HG02759 (cell line): ENCODE results near the gene PRR14L.
"Not testable (repeated sequence)": the region's sequence is repeated elsewhere in the genome, so short reads cannot be mapped to it uniquely, and the experiment has no call there.

Experiments
- ATAC-seq: cut with Tn5 transposase; IDR thresholded peaks from one replicate; pipeline ENCODE4 v1.9.1; 2021; ENCODE audit warnings: mild to moderate bottlenecking, moderate library complexity; ENCODE audit not compliant: unreplicated experiment

PRR14L gene

DNA sequence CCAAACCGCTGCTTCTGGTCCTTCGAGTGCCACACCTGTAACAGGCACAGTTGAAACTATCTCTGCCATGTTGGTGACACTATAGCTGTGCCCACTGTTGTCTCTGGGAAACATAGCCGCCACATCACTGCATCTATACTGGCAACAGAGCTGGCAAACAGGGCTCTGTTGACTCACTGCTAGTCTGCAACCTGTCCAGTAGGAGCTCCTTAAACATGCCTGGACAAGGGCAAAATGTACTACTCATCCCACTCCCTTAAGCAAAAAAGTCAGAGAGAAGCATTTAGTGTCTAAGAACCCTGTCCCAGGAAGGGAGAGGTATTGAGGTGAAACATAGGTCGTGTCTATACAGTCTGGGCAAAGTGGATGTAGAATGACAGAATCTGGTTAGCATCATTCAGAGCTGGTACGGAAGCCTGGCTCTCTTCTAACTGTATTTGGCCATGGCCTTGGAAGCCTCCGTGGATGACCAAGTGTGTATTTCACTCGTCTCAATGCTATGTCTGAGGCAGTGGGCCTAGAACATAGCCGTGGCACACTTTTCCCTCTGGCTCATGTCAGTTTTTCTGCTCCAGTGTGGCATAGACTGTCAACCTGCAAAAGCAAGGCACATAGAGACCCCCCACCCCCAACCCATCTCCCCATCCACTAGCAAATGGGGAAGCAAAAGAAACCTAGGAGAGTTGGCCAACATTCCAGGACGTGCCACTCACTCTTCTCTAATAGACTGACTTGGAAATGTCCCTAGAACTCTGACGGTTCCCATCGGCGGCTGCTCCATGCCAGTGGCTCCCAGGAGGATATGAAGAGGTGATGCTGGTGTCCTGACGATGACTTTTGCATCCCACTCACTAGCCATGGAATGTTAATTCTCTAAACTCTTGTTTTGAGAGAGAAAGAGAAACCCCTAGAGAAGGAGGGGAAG, 66.5 kb downstream of the PRR14L start:
- no peak for ATAC-seq

DNA sequence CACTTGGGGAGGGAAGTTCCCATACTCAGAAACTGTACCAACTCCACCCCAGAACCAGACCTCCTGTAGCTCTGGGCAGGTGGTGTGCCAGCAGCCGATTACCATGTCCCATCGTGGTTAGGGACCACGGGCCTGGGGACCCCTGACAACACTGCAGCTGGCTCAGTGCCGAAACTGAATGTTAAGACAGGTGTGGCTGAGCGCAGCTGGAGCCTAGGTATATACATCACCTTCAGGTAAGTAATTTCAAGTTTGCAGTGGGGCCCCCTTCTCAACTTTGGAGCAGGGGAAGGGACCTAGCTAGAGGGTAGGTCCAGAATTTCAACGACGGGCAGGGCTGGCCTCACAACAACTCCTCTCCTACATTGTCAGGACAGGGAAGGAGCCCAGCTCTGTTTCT, 67.2 kb downstream of the PRR14L start:
- ATAC-seq: no peak

DNA sequence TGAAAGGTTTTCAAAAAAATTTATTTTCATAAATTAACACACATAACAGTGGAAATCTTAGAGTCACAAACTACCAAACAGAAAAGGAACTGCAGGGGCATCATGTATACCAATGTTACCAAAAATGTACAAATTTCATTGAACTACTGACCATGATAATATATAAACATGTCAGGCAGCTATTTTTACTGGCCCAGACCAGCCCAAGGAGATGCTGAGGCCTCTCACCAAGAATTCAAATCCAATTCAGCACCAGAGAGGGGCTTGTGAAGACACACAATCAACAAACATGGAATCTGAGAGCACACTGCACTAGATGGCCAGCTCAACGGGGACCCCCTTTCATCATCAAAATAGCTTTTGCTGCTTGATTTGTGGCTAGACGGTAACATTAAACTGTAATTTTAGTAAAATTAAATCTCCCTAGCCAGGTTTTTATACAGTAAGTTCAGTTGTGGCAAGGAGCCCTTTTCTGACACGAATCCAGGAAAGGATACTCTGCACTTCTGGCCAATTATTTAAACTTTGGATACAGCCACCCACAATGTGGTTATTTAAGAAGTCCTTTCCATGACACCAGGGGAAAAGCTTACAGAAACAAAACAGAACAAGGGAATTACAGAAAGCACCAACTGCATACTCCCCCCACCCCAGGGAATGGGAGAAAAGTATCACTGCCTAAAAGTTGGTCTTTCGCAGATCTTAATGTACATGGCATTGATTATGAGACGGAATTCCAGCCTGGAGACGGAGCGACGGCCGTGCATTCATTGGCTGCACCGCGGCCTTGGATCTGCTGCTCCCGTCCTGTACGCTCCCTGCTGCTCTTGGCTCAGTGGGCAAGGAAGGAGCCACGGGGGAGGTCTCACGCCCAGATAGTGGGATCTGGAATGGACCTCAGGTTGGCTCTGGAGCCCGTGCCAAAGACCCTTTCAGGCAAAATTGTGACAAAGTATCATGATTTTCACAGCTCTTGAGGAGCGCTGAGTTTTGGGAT, 68.3 kb downstream of the PRR14L start:
- no peak for ATAC-seq

DNA sequence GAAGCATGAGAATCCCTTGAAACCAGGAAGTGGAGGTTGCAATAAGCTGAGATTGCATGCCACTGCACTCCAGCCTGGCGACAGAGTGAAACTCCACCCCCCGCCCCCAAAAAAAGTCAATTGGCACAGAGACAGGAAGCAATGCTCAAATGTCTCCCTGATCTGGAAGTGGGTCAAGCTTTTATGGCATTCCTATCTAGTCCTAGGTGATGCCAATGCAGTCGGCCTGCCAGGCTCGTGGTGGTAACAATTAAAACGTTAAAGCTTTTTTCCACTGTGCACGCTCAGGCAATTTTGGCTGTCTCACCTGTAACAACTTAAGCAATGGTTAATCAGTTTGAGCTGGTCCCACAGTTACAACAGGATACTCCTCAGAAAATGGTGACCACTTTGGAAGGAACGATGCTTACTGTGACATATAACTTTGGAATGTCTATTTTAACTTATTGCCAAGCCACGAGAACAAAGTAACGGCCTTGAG, 69.0 kb downstream of the PRR14L start:
- no peak for ATAC-seq

DNA sequence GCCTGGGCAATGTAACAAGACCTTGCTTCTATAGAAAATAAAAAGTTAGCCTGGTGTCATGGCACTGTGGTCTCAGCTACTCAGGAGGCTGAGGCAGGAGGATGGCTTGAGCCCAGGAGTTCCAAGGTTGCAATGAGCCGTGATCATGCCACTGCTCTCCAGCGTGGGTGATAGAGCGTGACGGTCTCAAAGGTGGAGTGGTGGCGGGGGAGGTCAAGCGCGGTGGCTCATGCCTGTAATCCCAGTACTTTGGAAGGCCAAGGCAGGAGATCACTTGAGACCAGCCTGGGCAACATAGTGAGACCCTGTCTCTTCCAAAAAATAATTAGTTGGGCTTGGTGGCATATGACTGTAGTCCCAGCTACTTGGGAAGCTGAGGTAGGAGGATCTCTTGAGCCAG, 71.2 kb downstream of the PRR14L start:
- ATAC-seq: no peak

DNA sequence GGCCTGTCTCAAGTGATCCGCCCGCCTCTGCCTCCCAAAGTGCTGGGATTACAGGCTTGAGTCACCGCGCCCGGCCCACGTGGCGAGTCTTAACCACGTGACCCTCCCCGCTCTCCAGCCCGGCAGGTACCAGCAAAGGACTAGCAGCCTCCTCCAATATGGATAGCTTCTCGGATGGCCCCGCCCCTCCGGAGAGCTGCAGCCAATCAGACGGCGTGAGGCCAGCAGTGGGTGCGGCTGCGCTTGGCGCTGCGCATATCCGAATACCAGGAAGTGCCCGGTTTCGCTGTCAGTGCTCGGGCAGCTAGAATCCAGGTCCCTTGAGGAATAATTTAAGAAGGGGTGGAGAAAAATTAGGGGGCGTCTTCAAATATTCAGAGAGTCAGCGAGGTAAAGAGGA, 73.2 kb downstream of the PRR14L start:
- peak; percentile 98 for ATAC-seq

DNA sequence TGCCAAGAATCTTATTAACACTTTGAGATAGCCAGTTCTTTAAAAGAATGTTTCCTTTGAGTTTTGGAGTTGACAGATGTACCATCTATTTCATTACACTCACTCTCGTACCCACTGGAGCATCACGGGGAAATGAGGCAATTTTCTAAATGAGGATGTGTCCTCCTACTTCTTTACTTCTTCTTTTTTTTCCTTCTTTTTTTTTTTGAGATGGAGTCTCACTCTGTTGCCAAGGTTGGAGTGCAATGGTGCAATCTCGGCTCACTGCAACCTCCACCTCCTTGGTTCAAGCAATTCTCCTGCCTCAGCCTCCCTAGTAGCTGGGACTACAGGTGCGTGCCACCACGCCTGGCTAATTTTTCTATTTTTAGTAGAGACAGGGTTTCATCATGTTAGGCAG, 75.7 kb downstream of the PRR14L start:
- ATAC-seq: not testable (repeated sequence)

DNA sequence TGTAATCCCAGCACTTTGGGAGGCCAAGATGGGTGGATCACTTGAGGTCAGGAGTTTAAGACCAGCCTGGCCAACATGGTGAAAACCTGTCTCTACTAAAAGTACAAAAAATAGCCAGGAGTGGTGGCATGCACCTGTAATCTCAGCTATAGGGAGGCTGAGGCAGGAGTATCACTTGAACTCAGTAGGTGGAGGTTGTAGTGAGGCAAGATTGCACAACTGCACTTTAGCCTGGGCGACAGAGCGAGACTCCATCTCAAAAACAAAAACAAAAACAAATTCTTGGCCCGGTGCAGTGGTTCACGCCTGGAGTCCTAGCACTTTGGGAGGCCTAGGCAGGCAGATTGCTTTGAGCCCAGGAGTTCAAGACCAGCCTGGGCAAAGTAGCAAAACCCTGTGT, 81.1 kb downstream of the PRR14L start:
- not testable (repeated sequence) for ATAC-seq

DNA sequence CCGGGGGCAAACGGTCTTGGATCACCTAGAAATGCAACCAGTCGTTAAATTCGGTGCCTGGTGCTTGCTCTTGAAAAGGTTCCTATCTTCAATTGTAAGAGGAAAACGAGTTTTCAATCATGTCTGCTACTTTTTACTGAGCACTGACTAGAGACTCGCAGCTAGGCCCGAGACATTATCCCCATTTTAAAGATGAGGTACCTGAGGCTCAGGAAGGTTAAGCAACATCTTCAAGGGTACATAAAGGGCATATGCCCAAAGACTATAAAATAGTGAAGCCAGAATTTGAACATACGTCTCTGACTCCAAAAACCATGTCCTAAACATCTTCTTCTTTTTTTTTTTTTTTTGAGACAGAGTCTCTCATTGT, 87.3 kb downstream of the PRR14L start:
- no peak for ATAC-seq

DNA sequence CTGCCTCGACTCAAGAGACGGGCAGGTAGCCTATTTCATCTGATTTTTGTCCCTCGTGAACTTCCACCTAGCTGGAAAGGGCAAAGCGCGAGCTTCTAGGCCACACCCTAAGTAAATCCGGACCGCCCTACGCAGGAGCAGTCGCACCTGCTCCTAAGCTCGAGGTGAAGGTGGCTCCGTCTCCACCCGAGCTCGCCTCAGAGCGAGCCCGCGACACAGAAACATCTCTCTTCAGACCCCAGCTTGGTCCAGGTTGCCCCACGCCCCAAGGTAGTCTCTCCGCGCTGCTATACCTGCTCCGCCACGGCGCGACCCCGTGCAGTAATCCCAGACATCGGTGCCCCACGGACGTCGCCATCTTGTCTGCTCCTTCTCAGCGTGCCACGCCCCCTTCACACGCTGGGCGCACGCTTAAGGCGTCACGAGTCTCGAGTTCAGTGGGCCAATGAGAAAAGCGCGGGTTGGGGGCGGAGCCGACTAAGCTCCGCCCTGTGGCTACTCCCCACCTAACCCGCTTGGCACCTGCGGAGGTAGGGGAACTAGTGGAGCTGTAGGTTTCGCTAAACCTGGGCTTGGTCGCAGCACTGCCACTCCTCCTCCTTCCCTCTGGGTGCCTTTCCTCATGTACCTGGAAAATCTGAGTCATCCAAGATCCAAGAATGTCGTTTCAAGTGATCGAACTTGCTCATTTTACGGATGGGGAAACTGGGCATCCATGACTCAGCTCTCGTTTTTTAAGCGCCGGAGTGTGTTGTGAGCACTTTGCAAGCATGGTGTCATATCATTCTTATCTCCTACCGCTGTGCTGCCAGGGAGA, 87.9 kb downstream of the PRR14L start, which contains the start of gene PISD:
Gene PISD, minus strand, starts transcription at position 365 of the 817 bp plus-strand sequence. Its CDS starts 7 bp downstream, at position 358.
- peak; percentile 88 for ATAC-seq

DNA sequence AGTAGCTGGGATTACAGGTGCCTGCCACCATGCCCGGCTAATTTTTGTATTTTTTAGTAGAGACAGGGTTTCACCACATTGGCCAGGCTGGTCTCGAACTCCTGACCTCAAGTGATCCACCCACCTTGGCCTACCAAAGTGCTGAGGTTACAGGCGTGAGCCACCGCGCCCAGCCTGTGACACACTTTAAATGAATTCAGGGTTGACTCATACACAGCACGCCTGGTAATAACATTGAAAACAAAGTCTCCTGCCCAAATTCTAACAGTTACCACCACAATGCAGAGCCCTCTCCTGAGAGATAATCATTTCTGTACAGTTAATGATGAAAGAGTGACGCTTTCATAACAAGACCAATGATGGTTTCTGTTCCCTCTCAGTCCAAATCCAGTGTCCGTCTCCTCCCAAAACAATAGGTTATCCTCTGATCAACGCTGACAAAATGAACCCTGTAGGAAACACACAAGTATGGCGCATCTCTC, 89.0 kb downstream of the PRR14L start:
- not testable (repeated sequence) for ATAC-seq

DNA sequence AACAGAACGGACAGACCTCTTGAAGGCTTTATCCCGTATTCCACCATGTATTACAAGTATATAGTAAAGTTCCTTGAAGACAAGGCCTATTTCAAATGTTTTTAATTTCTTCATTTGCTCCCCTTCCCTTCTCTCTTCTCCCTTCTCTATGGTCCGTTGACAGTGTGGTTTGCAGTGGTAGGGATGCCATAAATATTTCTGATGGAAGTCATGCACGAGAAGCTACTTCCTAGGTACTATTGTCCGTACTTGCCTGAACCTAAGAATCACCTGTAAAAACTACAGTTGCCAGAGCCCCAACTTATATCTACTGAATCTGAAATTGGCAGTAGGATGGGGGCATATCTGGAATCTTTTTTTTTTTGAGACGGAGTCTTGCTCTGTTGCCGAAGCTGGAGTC, 90.7 kb downstream of the PRR14L start:
- no peak for ATAC-seq

DNA sequence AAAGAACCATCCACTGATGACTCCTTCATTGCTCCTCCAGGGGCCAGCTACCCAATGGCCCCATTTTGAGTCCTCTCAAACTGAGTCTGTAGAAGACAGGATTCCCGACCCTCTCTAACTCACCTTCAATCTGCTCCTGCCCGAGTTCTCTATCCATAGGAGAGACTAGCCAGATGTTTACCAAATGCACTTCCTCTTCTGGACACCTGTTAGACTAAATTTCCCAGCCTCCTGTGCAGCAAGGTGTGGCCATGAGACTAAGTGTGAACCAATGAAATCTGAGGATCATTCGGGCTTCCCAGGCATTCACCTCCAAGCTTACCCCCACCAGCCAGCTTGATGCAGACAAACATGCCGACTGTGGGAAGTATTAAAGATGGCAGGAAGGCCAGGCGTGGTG, 95.5 kb downstream of the PRR14L start:
- no peak for ATAC-seq

DNA sequence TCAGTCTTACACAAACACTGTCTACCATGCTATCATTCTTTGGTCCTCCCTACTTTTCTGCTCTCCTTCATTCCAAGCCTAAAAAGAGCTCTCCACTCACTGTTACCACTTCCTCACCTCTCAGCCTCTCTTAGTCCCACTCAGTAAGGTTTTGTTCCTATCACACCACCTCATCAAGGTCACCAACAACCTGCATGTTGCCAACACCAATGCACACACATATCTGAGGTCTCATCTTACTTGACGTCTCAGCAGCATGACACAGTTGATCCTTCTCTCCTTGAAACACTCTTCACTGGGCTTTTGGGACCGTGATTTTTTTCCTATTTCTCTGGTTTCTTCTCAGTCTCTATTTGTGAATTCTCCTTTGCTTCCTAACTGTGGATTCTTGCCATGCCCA, 96.0 kb downstream of the PRR14L start:
- no peak for ATAC-seq

DNA sequence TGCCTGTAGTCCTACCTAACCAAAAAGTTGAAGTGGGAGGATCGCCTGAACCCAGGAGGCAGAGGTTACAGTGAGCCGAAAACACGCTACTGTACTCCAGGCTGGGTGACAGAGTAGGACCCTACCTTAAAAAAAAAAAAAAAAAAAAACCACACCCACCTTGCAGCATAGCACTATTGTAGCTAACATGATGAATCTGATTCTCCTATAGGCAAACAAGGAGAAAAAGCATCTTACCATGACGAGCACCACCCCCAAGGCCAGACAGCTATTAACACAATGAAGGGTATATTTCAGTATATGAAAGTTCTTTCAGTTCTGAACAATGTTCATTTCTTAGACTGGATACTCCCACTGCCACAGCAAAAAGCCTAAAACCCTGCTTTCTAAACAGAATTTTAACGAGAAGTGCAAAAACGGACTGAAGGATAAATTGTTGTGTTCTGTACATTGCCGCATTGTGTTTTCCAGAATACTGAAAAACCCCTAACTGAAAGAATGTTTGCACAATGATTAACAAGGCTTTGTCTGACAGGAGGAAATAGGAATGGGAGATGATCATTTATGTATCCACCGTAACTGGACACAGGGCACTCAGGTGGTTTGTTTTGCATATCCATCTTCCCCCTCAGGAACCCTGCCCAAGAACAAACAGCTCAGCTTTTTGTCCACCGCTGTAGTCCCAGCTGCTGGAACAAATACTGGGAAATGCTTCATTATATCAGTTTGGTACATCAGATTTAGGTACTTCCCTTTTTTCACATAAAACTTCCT, 96.8 kb downstream of the PRR14L start:
- ATAC-seq: no peak

DNA sequence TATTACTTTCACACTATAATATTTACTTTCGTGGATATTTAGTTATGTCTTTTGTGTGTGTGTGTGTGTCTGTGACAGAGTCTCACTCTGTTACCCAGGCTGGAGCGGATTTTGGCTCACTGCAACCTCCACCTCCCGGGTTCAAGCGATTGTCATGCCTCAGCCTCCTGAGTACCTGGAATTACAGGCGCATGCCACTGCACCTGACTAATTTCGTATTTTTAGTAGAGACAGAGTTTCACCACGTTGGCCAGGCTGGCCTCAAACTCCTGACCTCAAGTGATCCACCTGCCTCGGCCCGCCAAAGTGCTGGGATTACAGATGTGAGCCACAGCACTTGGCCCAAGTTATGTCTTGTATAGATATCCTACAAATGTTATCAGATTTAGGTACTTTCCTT, 97.8 kb downstream of the PRR14L start:
- no peak for ATAC-seq

DNA sequence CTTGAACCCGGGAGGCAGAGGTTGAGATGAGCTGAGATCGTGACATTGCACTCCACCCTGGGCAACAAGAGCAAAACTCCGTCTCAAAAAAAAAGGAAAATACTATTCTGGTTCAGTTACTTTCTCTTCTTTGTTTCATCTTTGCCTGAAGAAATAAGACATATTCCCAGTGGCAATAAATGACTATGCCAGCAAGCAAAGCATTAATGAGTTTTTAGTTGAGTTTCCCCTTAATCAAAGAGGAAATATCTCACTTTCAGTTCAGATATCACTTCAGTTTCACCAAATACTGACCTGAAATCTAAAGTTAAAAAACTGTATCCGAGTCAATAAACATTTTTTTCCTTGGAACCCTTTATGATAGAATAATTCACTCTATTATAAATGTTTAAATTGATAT, 98.3 kb downstream of the PRR14L start:
- no peak for ATAC-seq

DNA sequence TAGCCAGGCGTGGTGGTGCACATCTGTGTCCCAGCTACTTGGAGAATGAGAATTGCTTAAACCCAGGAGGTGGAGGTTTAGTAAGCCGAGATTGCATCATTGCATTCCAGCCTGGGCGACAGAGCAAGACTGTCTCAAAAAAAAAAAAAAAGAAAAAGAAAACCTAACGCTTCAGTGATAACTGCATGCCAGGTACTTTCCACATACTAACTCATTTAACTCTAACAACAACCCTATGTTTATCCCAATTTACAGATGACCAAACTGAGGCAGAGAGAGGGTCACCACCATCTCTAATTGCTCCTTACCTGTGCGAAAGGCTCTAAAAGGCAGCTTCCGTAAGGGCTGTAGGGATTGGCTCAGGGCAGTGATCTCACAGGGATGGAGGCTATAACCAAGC, 99.5 kb downstream of the PRR14L start:
- no peak for ATAC-seq

DNA sequence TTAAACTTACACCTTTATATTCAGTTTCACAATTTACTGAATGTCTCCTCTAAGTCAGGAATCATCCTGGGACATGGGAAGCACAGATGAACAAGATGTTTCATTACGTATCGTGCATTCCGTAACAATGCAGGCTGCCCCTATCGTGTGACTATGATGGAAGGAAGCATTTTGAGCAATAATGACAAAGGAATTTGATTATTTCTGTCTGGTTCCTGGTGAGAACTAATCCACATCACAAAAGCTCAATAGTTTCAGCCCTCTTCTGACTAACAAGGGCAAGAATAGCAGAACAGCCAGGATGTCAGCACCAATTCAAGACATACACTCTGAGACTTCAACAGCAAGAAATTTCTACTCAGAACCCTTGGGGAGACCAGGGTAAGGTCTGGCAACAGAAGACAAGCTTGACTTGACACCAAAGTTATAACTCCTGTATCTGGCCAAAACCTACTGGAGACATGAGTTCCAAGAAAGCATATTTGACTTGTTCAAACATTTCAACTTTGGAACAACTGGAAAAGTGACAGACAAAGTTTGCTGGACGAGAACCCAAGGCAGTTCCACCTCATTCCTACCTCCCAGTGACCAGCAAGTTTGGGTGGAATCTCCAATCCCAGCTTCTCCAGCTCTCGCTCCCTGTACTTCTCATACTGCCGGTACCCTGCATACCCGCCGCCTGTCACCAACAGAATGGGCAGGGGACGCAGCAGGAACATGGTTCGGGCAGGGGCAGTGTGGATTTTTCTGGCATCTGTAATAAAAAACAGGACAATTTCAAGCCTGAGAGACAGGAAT, 102.2 kb downstream of the PRR14L start:
- no peak for ATAC-seq
